Glutamatergic neuron (in vitro differentiated cells): ENCODE measurements around the gene TMEM94. TPM values are rescaled to one million over a fixed set of nuclear protein-coding genes. Genes with fewer than 3 reads are reported as not detected.

Source experiments
- DNase-seq: peaks from one replicate; pipeline ENCODE4 v3.0.0; 2022
- H3K27ac Mint-ChIP-seq: one replicate; pipeline ENCODE4 v1.8.0; 2020; ENCODE audit warnings: mild to moderate bottlenecking, mixed read lengths, inconsistent platforms; ENCODE audit not compliant: unreplicated experiment
- H3K27me3 Mint-ChIP-seq: one replicate; pipeline ENCODE4 v1.8.0; 2020; ENCODE audit warnings: mild to moderate bottlenecking, moderate library complexity, mixed read lengths, inconsistent platforms; ENCODE audit not compliant: unreplicated experiment
- H3K36me3 Mint-ChIP-seq: one replicate; pipeline ENCODE4 v1.8.0; 2020; ENCODE audit warnings: mild to moderate bottlenecking, mixed read lengths, inconsistent platforms; ENCODE audit not compliant: unreplicated experiment
- H3K4me1 Mint-ChIP-seq: one replicate; pipeline ENCODE4 v1.8.0; 2020; ENCODE audit warnings: mild to moderate bottlenecking, low read depth, mixed read lengths, inconsistent platforms; ENCODE audit not compliant: unreplicated experiment
- H3K4me3 Mint-ChIP-seq: one replicate; pipeline ENCODE4 v1.8.0; 2020; ENCODE audit warnings: mild to moderate bottlenecking, mixed read lengths, inconsistent platforms; ENCODE audit not compliant: unreplicated experiment
- H3K9me3 Mint-ChIP-seq: one replicate; pipeline ENCODE4 v1.8.0; 2020; ENCODE audit warnings: mild to moderate bottlenecking, moderate library complexity, mixed read lengths, inconsistent platforms; ENCODE audit not compliant: unreplicated experiment
- CTCF ChIP-seq: fragments of 200-600 bp; sonication (generic); IDR thresholded peaks from one replicate; pipeline ENCODE4 v1.5.0; 2021; ENCODE audit not compliant: partially characterized antibody, unreplicated experiment
- long read RNA-seq: library from polyadenylated mRNA; unstranded; transcript quantifications from one replicate; pipeline ENCODE4 v2.0.0, GENCODE V29; 2020; ENCODE audit not compliant: unreplicated experiment
- total RNA-seq: library from RNA; stranded (reverse); fragmentation: NEBNext Ultra II Directional; extraction: Animal tissue kit (Norgen Biotek cat#: 25700); gene quantifications from one replicate; pipeline ENCODE4 v1.2.1, GENCODE V29; 2021; ENCODE audit not compliant: unreplicated experiment

TMEM94 gene
- 117 TPM for total RNA-seq
- long read RNA-seq, partial matches to known transcripts = 6 of 7 reads
- long read RNA-seq, other reads (novel, unspliced or antisense) = 1 of 7 reads

GRCh38 chr17:75456417-75457046 lies at the start of gene TMEM94:
Gene TMEM94, plus strand, starts transcription at chr17:75456635. Its CDS starts 15,271 bp downstream, at chr17:75471906.
- H3K36me3 Mint-ChIP-seq = no peaks in the 10 kb centered on the region
- no peak for TF ChIP-seq CTCF
- H3K27me3 Mint-ChIP-seq = peaks cover 6% of the 10 kb centered on the region
- peak within 1 kb of the TSS; percentile 99 for H3K27ac Mint-ChIP-seq
- DNase-seq = peak; percentile 92
- peaks cover 16% of the 10 kb centered on the region for H3K4me1 Mint-ChIP-seq
- H3K4me3 Mint-ChIP-seq = peak within 1 kb of the TSS; percentile 99
- peaks cover 3% of the 10 kb centered on the region for H3K9me3 Mint-ChIP-seq

- H3K27ac Mint-ChIP-seq = peak overlapping the region; percentile 4
- peaks cover 2% of the 10 kb centered on the region for H3K9me3 Mint-ChIP-seq
- H3K36me3 Mint-ChIP-seq = no peaks in the 10 kb centered on the region
- H3K4me3 Mint-ChIP-seq = no peak overlapping the region
- no peak for DNase-seq
- no peak for TF ChIP-seq CTCF
- peaks cover 3% of the 10 kb centered on the region for H3K27me3 Mint-ChIP-seq
- H3K4me1 Mint-ChIP-seq = peaks cover 5% of the 10 kb centered on the region
These were observed 48.6 kb upstream of the TMEM94 start for GRCh38 chr17:75407655-75408352.

GRCh38 chr17:75410141-75410540 lies 46.3 kb upstream of the TMEM94 start:
- Mint-ChIP-seq H3K27ac (no peak overlapping the region), H3K4me3 (no peak overlapping the region), H3K9me3 (no peaks in the 10 kb centered on the region), H3K36me3 (no peaks in the 10 kb centered on the region), H3K4me1 (peaks cover 5% of the 10 kb centered on the region), H3K27me3 (peaks cover 4% of the 10 kb centered on the region)
- no peak for DNase-seq
- no peak for TF ChIP-seq CTCF

- Mint-ChIP-seq H3K36me3 (no peaks in the 10 kb centered on the region), H3K4me3 (peak overlapping the region; percentile 0), H3K27ac (no peak overlapping the region), H3K9me3 (no peaks in the 10 kb centered on the region), H3K4me1 (no peaks in the 10 kb centered on the region), H3K27me3 (peaks cover 8% of the 10 kb centered on the region)
- no peak for TF ChIP-seq CTCF
- no peak for DNase-seq
These were observed 44.9 kb upstream of the TMEM94 start for GRCh38 chr17:75411328-75412067.
